HG03045 (cell line): ENCODE results near the gene CYB5R4.
A peak's percentile ranks its signal among the peaks of the same experiment; 100 is the strongest.
"Not testable (repeated sequence)": the region's sequence is repeated elsewhere in the genome, so short reads cannot be mapped to it uniquely, and the experiment has no call there.

Experiments
- ATAC-seq: cut with Tn5 transposase; IDR thresholded peaks from one replicate; pipeline ENCODE4 v1.9.1; 2021; ENCODE audit warnings: mild to moderate bottlenecking, moderate library complexity; ENCODE audit not compliant: unreplicated experiment

The CYB5R4 gene

DNA sequence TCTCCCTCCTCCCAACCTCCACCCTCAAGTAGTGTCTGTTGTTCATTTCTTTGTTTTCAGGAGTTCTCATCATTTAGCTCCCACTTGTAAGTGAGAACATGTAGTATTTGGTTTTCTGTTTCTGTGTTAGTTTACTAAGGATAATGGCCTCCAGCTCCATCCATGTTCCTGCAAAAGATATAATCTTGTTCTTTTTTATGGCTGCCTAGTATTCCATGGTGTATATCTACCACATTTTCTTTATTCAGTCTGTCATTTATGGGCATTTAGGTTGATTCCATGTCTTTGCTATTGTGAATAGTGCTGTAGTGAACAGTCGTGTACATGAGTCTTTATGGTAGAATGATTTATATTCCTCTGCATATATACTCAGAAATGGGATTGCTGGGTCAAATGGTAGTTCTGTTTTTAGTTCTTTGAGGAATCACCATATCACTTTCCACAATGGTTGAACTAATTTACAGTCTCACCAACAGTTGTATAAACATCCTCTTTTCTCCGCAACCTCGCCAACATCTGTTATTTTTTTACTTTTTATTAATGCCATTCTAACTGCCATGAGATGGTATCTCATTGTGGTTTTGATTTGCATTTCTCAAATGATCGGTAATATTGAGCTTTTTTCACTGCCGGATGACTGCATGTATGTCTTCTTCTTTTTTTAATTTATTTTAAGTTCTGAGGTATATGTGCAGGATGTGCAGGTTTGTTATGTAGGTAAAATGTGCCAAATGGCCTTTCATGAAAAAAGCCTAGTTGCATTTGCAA, 48.3 kb downstream of the CYB5R4 start:
- not testable (repeated sequence) for ATAC-seq

- ATAC-seq: no peak
These were observed 49.3 kb downstream of the CYB5R4 start for GRCh38 chr6:83908813-83909212.

GRCh38 chr6:83911278-83911677, 51.8 kb downstream of the CYB5R4 start:
- no peak for ATAC-seq

DNA sequence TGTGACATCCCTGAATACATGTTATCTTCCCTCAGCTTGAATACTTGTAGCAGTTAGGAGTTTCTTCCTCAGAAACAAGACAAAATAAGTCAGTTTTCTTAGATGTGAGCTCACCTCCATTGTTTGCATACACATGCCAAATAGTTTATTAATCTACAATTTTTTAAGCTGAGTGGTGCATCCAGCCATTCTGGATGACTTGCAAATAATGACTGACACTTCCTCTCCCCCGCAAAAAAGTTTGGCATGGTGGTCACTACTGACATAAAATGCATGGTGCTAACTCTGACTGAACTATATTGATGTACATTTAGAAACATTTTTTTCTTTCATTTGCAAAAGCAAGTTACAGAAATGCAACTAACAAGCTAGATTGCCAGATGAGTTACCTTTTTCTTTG, 55.5 kb downstream of the CYB5R4 start:
- no peak for ATAC-seq

- no peak for ATAC-seq
These were observed 57.5 kb downstream of the CYB5R4 start for GRCh38 chr6:83917001-83917400.

DNA sequence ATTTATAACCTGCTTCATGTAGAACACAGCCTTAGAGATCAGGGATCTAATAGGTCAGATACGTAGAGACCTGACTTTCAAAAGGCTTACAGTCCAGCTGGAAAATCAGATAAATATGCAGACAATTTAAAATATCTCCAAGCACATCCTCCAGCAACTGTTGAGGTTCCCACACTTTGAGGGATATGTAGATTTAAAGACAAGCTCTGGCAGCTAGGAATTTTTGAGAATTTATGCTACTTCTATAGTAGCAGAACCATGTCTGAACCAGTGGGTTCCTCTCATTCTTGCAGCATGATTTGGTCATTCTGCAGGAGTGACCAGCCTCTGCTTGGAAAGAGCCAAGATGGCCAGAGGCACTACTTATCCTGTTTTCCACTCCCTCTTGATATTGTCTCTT, 60.5 kb downstream of the CYB5R4 start:
- ATAC-seq: no peak

DNA sequence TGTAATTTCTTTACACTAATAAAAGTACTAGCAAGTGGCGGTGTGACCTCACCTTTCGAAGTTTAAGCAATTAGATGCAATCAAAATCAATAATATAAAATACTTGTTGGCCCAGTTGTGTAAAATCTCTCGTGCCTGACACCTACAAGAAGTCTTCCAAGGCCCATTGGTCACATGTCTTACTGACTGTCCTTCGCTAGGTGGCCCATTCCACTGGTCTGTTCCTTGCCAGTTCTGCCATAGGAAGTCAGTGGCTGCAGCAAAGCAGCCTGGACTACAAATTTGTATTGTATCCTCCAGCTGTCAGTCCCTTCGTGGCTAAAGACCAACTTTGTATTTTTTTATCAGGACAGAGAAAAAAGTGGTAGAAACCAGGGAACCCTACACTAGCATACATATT, 61.8 kb downstream of the CYB5R4 start:
- ATAC-seq: no peak

- no peak for ATAC-seq
These were observed 68.0 kb downstream of the CYB5R4 start for GRCh38 chr6:83927470-83927869.

DNA sequence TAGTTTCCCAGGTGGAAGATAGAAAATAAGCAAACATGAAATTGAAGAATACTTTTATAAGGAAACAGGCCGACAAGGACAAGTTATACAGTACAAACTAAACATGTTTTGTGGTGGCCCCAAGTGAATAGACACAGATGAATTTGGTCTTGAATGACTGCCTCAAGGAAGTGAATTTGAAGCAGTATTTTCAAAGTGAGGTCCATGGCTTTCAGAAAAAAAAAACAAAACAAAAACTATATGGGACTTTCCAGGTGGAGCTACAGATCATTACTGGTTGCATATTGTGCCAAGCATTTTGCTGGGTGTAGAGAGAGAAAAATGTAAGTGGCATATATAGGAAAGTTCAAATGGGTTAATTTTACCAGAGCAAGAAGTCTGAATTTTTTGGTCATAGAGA, 68.8 kb downstream of the CYB5R4 start:
- ATAC-seq: no peak

DNA sequence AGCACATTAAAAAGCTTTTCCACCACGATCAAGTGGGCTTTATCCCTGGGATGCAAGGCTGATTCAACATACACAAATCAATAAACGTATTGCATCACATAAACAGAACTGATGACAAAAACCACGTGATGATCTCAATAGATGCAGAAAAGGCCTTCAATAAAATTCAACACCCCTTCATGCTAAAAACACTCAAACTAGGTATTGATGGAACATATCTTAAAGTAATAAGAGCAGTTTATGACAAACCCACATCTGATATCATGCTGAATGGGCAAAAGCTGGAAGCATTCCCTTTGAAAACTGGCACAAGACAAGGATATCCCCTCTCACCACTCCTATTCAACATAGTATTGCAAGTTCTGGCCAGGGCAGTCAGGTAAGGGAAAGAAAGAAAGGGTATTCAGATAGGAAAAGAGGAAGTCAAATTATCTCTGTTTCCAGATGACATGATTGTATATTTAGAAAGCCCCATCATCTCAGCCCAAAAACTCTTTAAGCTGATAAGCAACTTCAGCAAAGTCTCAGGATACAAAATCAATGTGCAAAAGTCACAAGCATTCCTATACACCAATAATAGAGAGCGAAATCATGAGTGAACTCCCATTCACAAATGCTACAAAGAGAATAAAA, 86.8 kb downstream of the CYB5R4 start:
- ATAC-seq: not testable (repeated sequence)

- not testable (repeated sequence) for ATAC-seq
These were observed 88.5 kb downstream of the CYB5R4 start for GRCh38 chr6:83947983-83948382.

- no peak for ATAC-seq
These were observed 89.4 kb downstream of the CYB5R4 start for GRCh38 chr6:83948851-83949250.

GRCh38 chr6:83951423-83951822, 91.9 kb downstream of the CYB5R4 start:
- ATAC-seq: not testable (repeated sequence)

GRCh38 chr6:83952830-83953229, 93.3 kb downstream of the CYB5R4 start:
- peak; percentile 45 for ATAC-seq

GRCh38 chr6:83954371-83954770, 94.9 kb downstream of the CYB5R4 start:
- no peak for ATAC-seq

DNA sequence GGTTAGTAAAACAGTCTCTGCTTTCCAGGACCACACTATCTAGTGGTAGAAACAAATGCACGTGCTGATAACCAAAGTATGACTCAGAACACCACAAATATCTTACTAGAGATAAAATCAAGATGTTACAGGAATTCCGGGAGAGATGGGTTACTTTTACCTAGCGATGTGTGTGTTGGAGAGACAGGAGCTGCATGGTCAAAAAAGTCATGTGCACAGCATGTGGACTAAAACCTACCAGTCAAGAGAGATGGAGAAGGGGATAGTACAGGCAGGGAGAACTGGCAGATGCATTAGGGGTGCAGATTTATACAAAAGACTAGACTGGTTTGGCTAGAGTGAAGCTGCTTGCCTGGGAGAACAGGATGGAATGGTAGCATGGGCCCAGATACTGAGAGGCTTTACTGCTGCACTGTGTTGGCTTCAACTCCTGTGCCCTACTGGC, 98.8 kb downstream of the CYB5R4 start:
- no peak for ATAC-seq

GRCh38 chr6:83960664-83961063, 101.2 kb downstream of the CYB5R4 start:
- no peak for ATAC-seq

- peak; percentile 89 for ATAC-seq
These were observed 103.1 kb downstream of the CYB5R4 start for GRCh38 chr6:83962582-83962981.

- ATAC-seq: no peak
These were observed 107.0 kb downstream of the CYB5R4 start for GRCh38 chr6:83966539-83966938.

GRCh38 chr6:83970582-83970981, 111.1 kb downstream of the CYB5R4 start:
- ATAC-seq: no peak

GRCh38 chr6:83974409-83975050, 115.0 kb downstream of the CYB5R4 start:
- no peak for ATAC-seq
